ENCODE data around the gene WDR27.

DNA sequence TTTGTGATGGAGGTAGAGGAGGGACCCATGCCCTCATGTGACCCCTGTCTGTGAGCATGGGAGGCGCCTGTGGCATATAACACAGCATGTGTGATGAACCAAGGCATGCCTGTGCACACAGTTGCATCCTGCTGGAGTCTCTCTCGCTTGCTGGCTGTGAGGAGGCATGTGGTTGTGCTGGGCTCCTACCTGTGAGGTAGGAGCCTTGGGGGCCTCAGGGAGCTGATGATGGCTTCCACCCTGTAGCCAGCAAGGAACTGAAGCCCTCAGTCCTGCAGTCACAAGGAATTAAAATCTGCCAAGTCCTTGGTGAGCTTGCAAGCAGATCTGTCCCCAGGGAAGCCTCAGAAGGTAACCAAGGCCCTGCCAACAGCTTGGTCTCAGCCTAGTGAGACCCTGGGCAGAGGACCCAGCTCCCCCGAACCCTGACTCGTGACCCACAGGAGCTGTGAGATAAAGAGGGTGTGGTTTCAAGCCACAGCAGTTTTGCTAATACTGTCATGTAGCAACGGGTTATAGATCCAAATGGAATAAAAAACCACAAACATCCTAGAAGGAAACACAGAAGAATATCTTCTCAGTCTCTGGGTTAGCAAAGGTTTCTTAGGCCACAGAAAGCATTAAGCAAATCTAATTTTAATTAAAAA is 145.7 kb downstream of the WDR27 start:
- TF ChIP-seq, protein P1, sequence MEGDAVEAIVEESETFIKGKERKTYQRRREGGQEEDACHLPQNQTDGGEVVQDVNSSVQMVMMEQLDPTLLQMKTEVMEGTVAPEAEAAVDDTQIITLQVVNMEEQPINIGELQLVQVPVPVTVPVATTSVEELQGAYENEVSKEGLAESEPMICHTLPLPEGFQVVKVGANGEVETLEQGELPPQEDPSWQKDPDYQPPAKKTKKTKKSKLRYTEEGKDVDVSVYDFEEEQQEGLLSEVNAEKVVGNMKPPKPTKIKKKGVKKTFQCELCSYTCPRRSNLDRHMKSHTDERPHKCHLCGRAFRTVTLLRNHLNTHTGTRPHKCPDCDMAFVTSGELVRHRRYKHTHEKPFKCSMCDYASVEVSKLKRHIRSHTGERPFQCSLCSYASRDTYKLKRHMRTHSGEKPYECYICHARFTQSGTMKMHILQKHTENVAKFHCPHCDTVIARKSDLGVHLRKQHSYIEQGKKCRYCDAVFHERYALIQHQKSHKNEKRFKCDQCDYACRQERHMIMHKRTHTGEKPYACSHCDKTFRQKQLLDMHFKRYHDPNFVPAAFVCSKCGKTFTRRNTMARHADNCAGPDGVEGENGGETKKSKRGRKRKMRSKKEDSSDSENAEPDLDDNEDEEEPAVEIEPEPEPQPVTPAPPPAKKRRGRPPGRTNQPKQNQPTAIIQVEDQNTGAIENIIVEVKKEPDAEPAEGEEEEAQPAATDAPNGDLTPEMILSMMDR (IDR thresholded peaks at IDR 0.05), result no peak
- TF ChIP-seq POLR2A (IDR thresholded peaks at IDR 0.05), result no peak

All from esophagus squamous epithelium (tissue), 4 donors.